GM11168 (cell line): ENCODE measurements around the gene SPPL2B.

Source experiments
- in situ Hi-C: fragments of 300-500 bp; cut with MboI; formaldehyde crosslinking; loops from one replicate; pipeline ENCODE4 v1.12.0; 2022; ENCODE audit warnings: low sequenced_read_pairs; ENCODE audit not compliant: unreplicated experiment

SPPL2B gene

GRCh38 chr19:2351591-2351990 lies 23.1 kb downstream of the SPPL2B start:
- in situ Hi-C loops = no loop called here

- in situ Hi-C loops = no loop called here
Observed at GRCh38 chr19:2352121-2352520, 23.6 kb downstream of the SPPL2B start.

GRCh38 chr19:2353159-2353886 lies 24.8 kb downstream of the SPPL2B start:
- in situ Hi-C loops = no loop called here

- in situ Hi-C loops = no loop called here
Observed at GRCh38 chr19:2353887-2354592, 25.6 kb downstream of the SPPL2B start.

GRCh38 chr19:2354670-2355069 lies 26.2 kb downstream of the SPPL2B start:
- in situ Hi-C loops = no loop called here

GRCh38 chr19:2355168-2356035 lies 26.9 kb downstream of the SPPL2B start:
- in situ Hi-C loops = no loop called here

GRCh38 chr19:2356036-2356646 lies 27.7 kb downstream of the SPPL2B start:
- in situ Hi-C loops = no loop called here

- in situ Hi-C loops = no loop called here
Observed at GRCh38 chr19:2357279-2358206, 29.1 kb downstream of the SPPL2B start.

- in situ Hi-C loops = no loop called here
Observed at GRCh38 chr19:2358548-2359173, 30.2 kb downstream of the SPPL2B start.

GRCh38 chr19:2359992-2360685 lies 31.7 kb downstream of the SPPL2B start, which contains the start of gene TMPRSS9:
Gene TMPRSS9 (plus strand): TSS chr19:2360265. CDS start chr19:2389786, 29,521 bp downstream.
- in situ Hi-C loops = no loop called here

GRCh38 chr19:2360833-2361232 lies 32.3 kb downstream of the SPPL2B start:
- in situ Hi-C loops = no loop called here

GRCh38 chr19:2361246-2362045 lies 33.0 kb downstream of the SPPL2B start:
- in situ Hi-C loops = no loop called here

GRCh38 chr19:2362046-2362969 lies 33.8 kb downstream of the SPPL2B start:
- in situ Hi-C loops = no loop called here

GRCh38 chr19:2362970-2363300 lies 34.5 kb downstream of the SPPL2B start:
- in situ Hi-C loops = no loop called here

GRCh38 chr19:2363419-2363818 lies 34.9 kb downstream of the SPPL2B start:
- in situ Hi-C loops = no loop called here

GRCh38 chr19:2365201-2365970 lies 36.9 kb downstream of the SPPL2B start:
- in situ Hi-C loops = no loop called here
